Spinal cord (tissue), 10 donors: Measurements from ENCODE around the gene CELSR1. TPM values are rescaled to one million over a fixed set of nuclear protein-coding genes. Genes with fewer than 3 reads are reported as not detected.

Experiments used
- DNase-seq, 6 donors: peaks; one replicate each; pipeline versions ENCODE4 v3.0.0 to v3.0.0-alpha.2; 2013 to 2015; ENCODE audit warnings: low spot score in 6 of 6, low read depth in 4 of 6
- H3K27ac ChIP-seq: one replicate; pipeline ENCODE4 v1.5.1; 2013; ENCODE audit warnings: low read depth, low read length, control low read depth
- H3K27me3 ChIP-seq: one replicate; pipeline ENCODE4 v1.6.1; 2013; ENCODE audit warnings: low read length; ENCODE audit not compliant: control insufficient read depth, insufficient read depth
- H3K36me3 ChIP-seq: one replicate; pipeline ENCODE4 v1.6.1; 2013; ENCODE audit warnings: low read length; ENCODE audit not compliant: control insufficient read depth, insufficient read depth
- H3K4me1 ChIP-seq: one replicate; pipeline ENCODE4 v1.6.1; 2013; ENCODE audit warnings: low read length; ENCODE audit not compliant: control insufficient read depth, insufficient read depth
- H3K4me3 ChIP-seq: one replicate; pipeline ENCODE4 v1.5.1; 2013; ENCODE audit warnings: low read depth, low read length, control low read depth
- H3K9me3 ChIP-seq: one replicate; pipeline ENCODE4 v1.6.1; 2013; ENCODE audit warnings: low read length; ENCODE audit not compliant: control insufficient read depth, insufficient read depth
- WGBS: methylation state at CpG from one replicate; pipeline ENCODE4 v1.1.5; 2013; ENCODE audit warnings: missing lambda C conversion rate; ENCODE audit not compliant: insufficient coverage; 5-methylcytosine and 5-hydroxymethylcytosine counted together
- polyA plus RNA-seq, 2 donors: library from polyadenylated mRNA; unstranded; fragments of 120-200 nt; gene quantifications; one replicate each; pipeline ENCODE4 v1.2.1, GENCODE V29; 2013; ENCODE audit not compliant: insufficient read length in 2 of 2
- total RNA-seq, 2 donors: library from RNA; depleted of rRNA in 1 of 2; stranded (reverse); fragments of 120-200 nt in 1 of 2; fragments of >200 nt in 1 of 2; gene quantifications; one replicate each; pipeline versions ENCODE4 v1.2.3 to v1.2.4, GENCODE V29; 2013 to 2014
- donor health status: healthy.

CELSR1 gene
- total and polyA plus RNA-seq, 4 donors, result 2.9 to 8.2 (median 6.6) TPM

GRCh38 chr22:46551996-46552395 is 14.6 kb upstream of the CELSR1 start:
- no peak for DNase-seq
- Histone ChIP-seq H3K4me3 (no peak overlapping the region), H3K27ac (no peak overlapping the region), H3K27me3 (peaks cover 2% of the 10 kb centered on the region), H3K9me3 (no peaks in the 10 kb centered on the region), H3K36me3 (no peaks in the 10 kb centered on the region), H3K4me1 (peaks cover 35% of the 10 kb centered on the region)
- 89% methylated on average over 10 of the region's 12 CpGs for WGBS

GRCh38 chr22:46551321-46551720 is 13.9 kb upstream of the CELSR1 start:
- WGBS, result 83% methylated on average over 6 of the region's 9 CpGs
- Histone ChIP-seq H3K27ac (no peak overlapping the region), H3K9me3 (no peaks in the 10 kb centered on the region), H3K36me3 (no peaks in the 10 kb centered on the region), H3K4me3 (no peak overlapping the region), H3K4me1 (peaks cover 42% of the 10 kb centered on the region), H3K27me3 (peaks cover 2% of the 10 kb centered on the region)
- no peak for DNase-seq

DNA sequence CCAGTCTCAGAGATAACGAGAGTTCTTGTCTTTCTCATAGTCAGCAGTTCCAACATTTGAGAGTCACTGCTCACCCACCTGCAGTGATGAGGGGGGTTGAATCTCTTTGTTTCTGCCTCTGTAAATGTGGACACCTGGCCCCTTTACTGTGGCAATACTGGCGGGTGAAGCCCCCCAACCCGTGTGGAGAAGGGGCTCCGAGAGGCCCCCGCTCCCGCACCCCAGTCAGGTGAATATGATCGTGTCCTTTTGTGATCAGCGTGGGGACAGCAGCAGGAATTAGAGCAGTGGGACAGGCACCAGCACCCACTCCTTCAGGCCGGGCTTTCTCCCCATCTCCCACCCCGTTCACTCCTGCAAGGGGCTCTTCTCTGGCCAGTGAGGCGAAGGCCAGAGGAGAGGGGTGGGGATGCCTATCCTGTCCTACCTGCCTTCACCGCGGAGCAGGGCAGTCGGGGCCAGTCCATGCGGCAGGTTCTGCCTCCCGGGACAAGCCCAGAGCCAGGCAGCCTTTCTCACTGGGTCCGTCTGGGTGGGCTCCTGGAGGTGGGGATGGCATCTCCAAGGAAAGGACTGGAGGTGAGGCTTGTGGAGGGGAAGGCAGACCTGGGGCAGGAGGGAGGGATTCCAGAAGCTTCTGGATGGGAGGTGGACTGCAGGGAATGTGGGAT is 12.7 kb upstream of the CELSR1 start:
- Histone ChIP-seq H3K4me1 (peaks cover 43% of the 10 kb centered on the region), H3K36me3 (no peaks in the 10 kb centered on the region), H3K27ac (no peak overlapping the region), H3K27me3 (peaks cover 2% of the 10 kb centered on the region), H3K4me3 (no peak overlapping the region), H3K9me3 (no peaks in the 10 kb centered on the region)
- WGBS, result 83% methylated on average over 16 of the region's 17 CpGs
- DNase-seq, result no peak

- H3K9me3 ChIP-seq, result no peaks in the 10 kb centered on the region
- peaks cover 43% of the 10 kb centered on the region for H3K4me1 ChIP-seq
- no peaks in the 10 kb centered on the region for H3K36me3 ChIP-seq
- DNase-seq, result no peak
- WGBS, result 40% methylated on average over 1 of the region's 4 CpGs
- peaks cover 2% of the 10 kb centered on the region for H3K27me3 ChIP-seq
- no peak overlapping the region for H3K27ac ChIP-seq
- no peak overlapping the region for H3K4me3 ChIP-seq
Measured at GRCh38 chr22:46549563-46549840, 12.1 kb upstream of the CELSR1 start.

GRCh38 chr22:46547883-46548244 is 10.4 kb upstream of the CELSR1 start:
- Histone ChIP-seq H3K4me3 (no peak overlapping the region), H3K27me3 (peaks cover 2% of the 10 kb centered on the region), H3K9me3 (no peaks in the 10 kb centered on the region), H3K27ac (peak overlapping the region; percentile 64), H3K36me3 (no peaks in the 10 kb centered on the region), H3K4me1 (peaks cover 43% of the 10 kb centered on the region)
- 43% methylated on average over 3 of the region's 3 CpGs for WGBS
- peak in 1 of 6 donors; percentile 62 for DNase-seq

GRCh38 chr22:46547179-46547882 is 9.9 kb upstream of the CELSR1 start:
- peaks cover 2% of the 10 kb centered on the region for H3K27me3 ChIP-seq
- peaks cover 46% of the 10 kb centered on the region for H3K4me1 ChIP-seq
- H3K4me3 ChIP-seq, result no peak overlapping the region
- 24% methylated on average over 21 of the region's 21 CpGs for WGBS
- peak overlapping the region; percentile 64 for H3K27ac ChIP-seq
- H3K9me3 ChIP-seq, result no peaks in the 10 kb centered on the region
- H3K36me3 ChIP-seq, result no peaks in the 10 kb centered on the region
- peak in 2 of 6 donors; percentile 58 to 62 for DNase-seq

GRCh38 chr22:46546466-46547178 is 9.2 kb upstream of the CELSR1 start:
- H3K36me3 ChIP-seq, result no peaks in the 10 kb centered on the region
- peaks cover 2% of the 10 kb centered on the region for H3K27me3 ChIP-seq
- WGBS, result 78% methylated on average over 13 of the region's 14 CpGs
- H3K9me3 ChIP-seq, result no peaks in the 10 kb centered on the region
- peak in 2 of 6 donors; percentile 46 to 57 for DNase-seq
- no peak overlapping the region for H3K4me3 ChIP-seq
- H3K27ac ChIP-seq, result no peak overlapping the region
- H3K4me1 ChIP-seq, result peaks cover 51% of the 10 kb centered on the region

- WGBS, result 85% methylated on average over 4 of the region's 10 CpGs
- Histone ChIP-seq H3K36me3 (no peaks in the 10 kb centered on the region), H3K27me3 (peaks cover 2% of the 10 kb centered on the region), H3K4me3 (no peak overlapping the region), H3K27ac (no peak overlapping the region), H3K9me3 (no peaks in the 10 kb centered on the region), H3K4me1 (peaks cover 49% of the 10 kb centered on the region)
- peak in 1 of 6 donors; percentile 47 for DNase-seq
Measured at GRCh38 chr22:46545086-46545792, 7.8 kb upstream of the CELSR1 start.
